A673 (cell line): Measurements from ENCODE around the gene OR2C1. TPM values are rescaled to one million over a fixed set of nuclear protein-coding genes. Genes with fewer than 3 reads are reported as not detected.

ENCODE experiments used
- Bru-seq: library from RNA; stranded (reverse); fragments of 400-500 nt; gene quantifications from one replicate; lab custom pipeline; 2021; lab: Mats Ljungman, UMichigan
- BruChase-seq, 2 experiments: library from RNA; stranded (reverse); fragments of 400-500 nt; gene quantifications; one replicate each; lab custom pipeline; 2021; lab: Mats Ljungman, UMichigan
- BruUV-seq: library from RNA; stranded (reverse); fragments of 400-500 nt; replicated peaks from 2 replicates; lab custom pipeline; 2021; lab: Mats Ljungman, UMichigan
- CTCF ChIA-PET: fragments of 300-600 bp; sonication (Branson Sonifier 250); formaldehyde crosslinking; loops from one replicate; lab custom pipeline; 2022; ENCODE audit warnings: antibody characterized with exemption; lab: Charles Lee
- POLR2A ChIA-PET: fragments of 300-600 bp; sonication (Branson Sonifier 250); formaldehyde crosslinking; loops from one replicate; lab custom pipeline; 2022; ENCODE audit warnings: antibody characterized with exemption; ENCODE audit not compliant: low non-redundant PET; lab: Charles Lee
- DNase-seq: peaks from one replicate; pipeline ENCODE4 v3.0.0-alpha.2; 2015; ENCODE audit warnings: low spot score
- H3K27ac ChIP-seq: fragments of 200-600 bp; sonication (generic); 2 replicates; pipeline ENCODE4 v1.5.1; 2016; ENCODE audit warnings: mixed run types, low read depth, mild to moderate bottlenecking, mixed read lengths, antibody characterized with exemption, low read length; ENCODE audit not compliant: poor library complexity, severe bottlenecking
- H3K27me3 ChIP-seq: fragments of 200-600 bp; sonication (generic); replicated peaks from 2 replicates; pipeline ENCODE4 v1.6.1; 2017; ENCODE audit warnings: mixed run types, low read depth, mild to moderate bottlenecking, mixed read lengths, antibody characterized with exemption, low read length; ENCODE audit not compliant: insufficient read depth, poor library complexity
- H3K36me3 ChIP-seq: fragments of 200-600 bp; sonication (generic); 2 replicates; pipeline ENCODE4 v1.6.1; 2016; ENCODE audit warnings: mixed run types, mild to moderate bottlenecking, mixed read lengths, antibody characterized with exemption, low read length; ENCODE audit not compliant: insufficient read depth, poor library complexity, severe bottlenecking
- H3K4me1 ChIP-seq: fragments of 200-600 bp; sonication (generic); 2 replicates; pipeline ENCODE4 v1.6.1; 2017; ENCODE audit warnings: mixed run types, mild to moderate bottlenecking, mixed read lengths, antibody characterized with exemption, low read length; ENCODE audit not compliant: insufficient read depth, poor library complexity, severe bottlenecking
- H3K4me3 ChIP-seq: fragments of 200-600 bp; sonication (generic); 2 replicates; pipeline ENCODE4 v1.5.1; 2016; ENCODE audit warnings: low read depth, mixed run types, mild to moderate bottlenecking, mixed read lengths, low read length; ENCODE audit not compliant: poor library complexity, severe bottlenecking
- H3K9me3 ChIP-seq: fragments of 200-600 bp; sonication (generic); 2 replicates; pipeline ENCODE4 v1.6.1; 2016; ENCODE audit warnings: mixed run types, low read depth, mild to moderate bottlenecking, mixed read lengths, antibody characterized with exemption, low read length; ENCODE audit not compliant: poor library complexity, severe bottlenecking
- EZH2 ChIP-seq: fragments of 200-600 bp; sonication (generic); IDR thresholded peaks from 2 replicates; pipeline ENCODE4 v1.6.1; 2017; ENCODE audit warnings: borderline replicate concordance, low read depth, mild to moderate bottlenecking, mixed read lengths, antibody characterized with exemption, low read length; ENCODE audit not compliant: poor library complexity, severe bottlenecking
- intact Hi-C: fragments of 100-400 bp; cut with micrococcal nuclease; formaldehyde crosslinking; loops from one replicate; pipeline ENCODE4 v1.10.0; 2022; ENCODE audit not compliant: unreplicated experiment
- long read RNA-seq: library from polyadenylated mRNA; stranded (forward); transcript quantifications from one replicate; pipeline ENCODE4 v2.0.0, GENCODE V29; 2022
- total RNA-seq: library from RNA; stranded (reverse); gene quantifications from 2 replicates; pipeline ENCODE4 v1.2.3, GENCODE V29; 2021
- TF ChIP-seq, protein P1 (sequence below): fragments of 300-800, 200-600 bp; sonication (generic); conservative IDR thresholded peaks from 2 replicates; pipeline ENCODE4 v1.5.1; 2017; ENCODE audit warnings: low read depth, mild to moderate bottlenecking, antibody characterized with exemption, low read length, moderate library complexity, mixed read lengths

OR2C1 gene
- total RNA-seq (not detected in 2 replicates), Bru-seq, nascent RNA (not detected), BruChase-seq, experiment 1, labeled RNA remaining after a 2-hour chase (not detected), BruChase-seq, experiment 2, labeled RNA remaining after a 6-hour chase (not detected)
- long read RNA-seq = 0 reads

- Histone ChIP-seq H3K27me3 (peaks cover 4% of the 10 kb centered on the region), H3K4me3 (no peak within 1 kb of the TSS), H3K4me1 (no peaks in the 10 kb centered on the region), H3K36me3 (no peaks in the 10 kb centered on the region), H3K27ac (no peak within 1 kb of the TSS), H3K9me3 (no peaks in the 10 kb centered on the region)
- TF ChIP-seq EZH2 = no peak
- intact Hi-C loops = no loop called here
- DNase-seq = no peak
- CTCF ChIA-PET = no interaction called here
- POLR2A ChIA-PET = no interaction called here
- BruUV-seq = no TSS peak
Measured at GRCh38 chr16:3355589-3355988, at the start of gene OR2C1. OR2C1 (plus strand) TSS chr16:3355889; CDS start chr16:3355941, 52 bp downstream.

GRCh38 chr16:3306078-3306477 is 49.6 kb upstream of the OR2C1 start:
- H3K27ac ChIP-seq = peak overlapping the region; percentile 90
- H3K9me3 ChIP-seq = peaks cover 77% of the 10 kb centered on the region
- H3K36me3 ChIP-seq = peaks cover 52% of the 10 kb centered on the region
- CTCF ChIA-PET = no interaction called here
- intact Hi-C loops = no loop called here
- TSS peak; percentile 33 for BruUV-seq
- peaks cover 6% of the 10 kb centered on the region for H3K4me1 ChIP-seq
- TF ChIP-seq, protein P1, sequence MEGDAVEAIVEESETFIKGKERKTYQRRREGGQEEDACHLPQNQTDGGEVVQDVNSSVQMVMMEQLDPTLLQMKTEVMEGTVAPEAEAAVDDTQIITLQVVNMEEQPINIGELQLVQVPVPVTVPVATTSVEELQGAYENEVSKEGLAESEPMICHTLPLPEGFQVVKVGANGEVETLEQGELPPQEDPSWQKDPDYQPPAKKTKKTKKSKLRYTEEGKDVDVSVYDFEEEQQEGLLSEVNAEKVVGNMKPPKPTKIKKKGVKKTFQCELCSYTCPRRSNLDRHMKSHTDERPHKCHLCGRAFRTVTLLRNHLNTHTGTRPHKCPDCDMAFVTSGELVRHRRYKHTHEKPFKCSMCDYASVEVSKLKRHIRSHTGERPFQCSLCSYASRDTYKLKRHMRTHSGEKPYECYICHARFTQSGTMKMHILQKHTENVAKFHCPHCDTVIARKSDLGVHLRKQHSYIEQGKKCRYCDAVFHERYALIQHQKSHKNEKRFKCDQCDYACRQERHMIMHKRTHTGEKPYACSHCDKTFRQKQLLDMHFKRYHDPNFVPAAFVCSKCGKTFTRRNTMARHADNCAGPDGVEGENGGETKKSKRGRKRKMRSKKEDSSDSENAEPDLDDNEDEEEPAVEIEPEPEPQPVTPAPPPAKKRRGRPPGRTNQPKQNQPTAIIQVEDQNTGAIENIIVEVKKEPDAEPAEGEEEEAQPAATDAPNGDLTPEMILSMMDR = no peak
- TF ChIP-seq EZH2 = no peak
- no peaks in the 10 kb centered on the region for H3K27me3 ChIP-seq
- no peak for DNase-seq
- POLR2A ChIA-PET = no interaction called here
- H3K4me3 ChIP-seq = peak overlapping the region; percentile 61

- no TSS peak for BruUV-seq
- TF ChIP-seq, protein P1 = no peak
- TF ChIP-seq EZH2 = no peak
- intact Hi-C loops = no loop called here
- H3K4me3 ChIP-seq = no peak overlapping the region
- no peak overlapping the region for H3K27ac ChIP-seq
- H3K4me1 ChIP-seq = no peaks in the 10 kb centered on the region
- CTCF ChIA-PET = no interaction called here
- H3K36me3 ChIP-seq = peaks cover 78% of the 10 kb centered on the region
- no peak for DNase-seq
- POLR2A ChIA-PET = no interaction called here
- peaks cover 70% of the 10 kb centered on the region for H3K9me3 ChIP-seq
- H3K27me3 ChIP-seq = no peaks in the 10 kb centered on the region
Measured at GRCh38 chr16:3311496-3311895, 44.2 kb upstream of the OR2C1 start.
